PC-9 (cell line): Measurements from ENCODE around the gene MYOZ2.

Experiments
- EZH2 ChIP-seq: fragments of 200-600 bp; sonication (generic); IDR thresholded peaks from 2 replicates; pipeline ENCODE4 v1.8.0; 2017; ENCODE audit warnings: antibody characterized with exemption, low read depth
- TF ChIP-seq, protein P1 (sequence below): fragments of 200-600 bp; sonication (generic); conservative IDR thresholded peaks from 2 replicates; pipeline ENCODE4 v1.6.1; 2017; ENCODE audit warnings: mixed run types, antibody characterized with exemption, mild to moderate bottlenecking, moderate library complexity

DNA sequence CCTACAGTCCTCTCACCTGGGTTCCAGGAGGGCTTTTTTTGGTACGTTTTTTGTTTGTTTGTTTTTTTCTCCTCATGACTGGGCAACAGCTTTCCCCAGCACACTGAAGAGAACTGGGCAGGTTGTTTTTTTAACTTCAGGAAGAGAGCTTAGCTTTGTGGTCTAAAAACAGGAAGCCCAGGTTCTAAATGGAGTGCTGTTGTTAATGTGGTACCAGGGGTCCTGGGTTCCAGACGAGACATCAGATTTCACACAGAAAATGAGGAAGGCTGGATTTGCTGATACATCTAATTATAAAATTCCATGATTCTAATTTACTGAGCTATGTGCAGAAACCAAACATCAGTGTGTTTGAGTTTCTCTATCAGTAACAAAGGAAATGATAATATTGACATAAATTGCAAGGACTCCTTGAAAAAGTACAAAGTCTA is 4.2 kb downstream of the MYOZ2 start:
- TF ChIP-seq, protein P1, sequence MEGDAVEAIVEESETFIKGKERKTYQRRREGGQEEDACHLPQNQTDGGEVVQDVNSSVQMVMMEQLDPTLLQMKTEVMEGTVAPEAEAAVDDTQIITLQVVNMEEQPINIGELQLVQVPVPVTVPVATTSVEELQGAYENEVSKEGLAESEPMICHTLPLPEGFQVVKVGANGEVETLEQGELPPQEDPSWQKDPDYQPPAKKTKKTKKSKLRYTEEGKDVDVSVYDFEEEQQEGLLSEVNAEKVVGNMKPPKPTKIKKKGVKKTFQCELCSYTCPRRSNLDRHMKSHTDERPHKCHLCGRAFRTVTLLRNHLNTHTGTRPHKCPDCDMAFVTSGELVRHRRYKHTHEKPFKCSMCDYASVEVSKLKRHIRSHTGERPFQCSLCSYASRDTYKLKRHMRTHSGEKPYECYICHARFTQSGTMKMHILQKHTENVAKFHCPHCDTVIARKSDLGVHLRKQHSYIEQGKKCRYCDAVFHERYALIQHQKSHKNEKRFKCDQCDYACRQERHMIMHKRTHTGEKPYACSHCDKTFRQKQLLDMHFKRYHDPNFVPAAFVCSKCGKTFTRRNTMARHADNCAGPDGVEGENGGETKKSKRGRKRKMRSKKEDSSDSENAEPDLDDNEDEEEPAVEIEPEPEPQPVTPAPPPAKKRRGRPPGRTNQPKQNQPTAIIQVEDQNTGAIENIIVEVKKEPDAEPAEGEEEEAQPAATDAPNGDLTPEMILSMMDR = no peak
- TF ChIP-seq EZH2 = no peak
